ENCODE data around the gene COPG1. TPM values are rescaled to one million over a fixed set of nuclear protein-coding genes. Genes with fewer than 3 reads are reported as not detected.

Gene COPG1
- total RNA-seq, 1 experiment from 2014 or later, result 225 TPM

- Mint-ChIP-seq H3K27me3 (ENCODE audit: insufficient read depth, unreplicated experiment) (no peaks in the 10 kb centered on the region), H3K9me3 (ENCODE audit: unreplicated experiment) (no peaks in the 10 kb centered on the region), H3K4me3 (ENCODE audit: unreplicated experiment) (no peak overlapping the region), H3K36me3 (ENCODE audit: insufficient read depth, unreplicated experiment) (peaks cover 89% of the 10 kb centered on the region), H3K27ac (ENCODE audit: low read depth, unreplicated experiment) (no peak overlapping the region), H3K4me1 (ENCODE audit: insufficient read depth, unreplicated experiment) (no peaks in the 10 kb centered on the region)
- TF ChIP-seq CTCF (IDR thresholded peaks at IDR 0.05; ENCODE audit: unreplicated experiment), result no peak
- no TSS peak for BruUV-seq (replicated peaks)
- intact Hi-C loops (cut with micrococcal nuclease), result no loop called here
- POLR2A ChIA-PET, result interaction anchor here (0.7 kb wide), 1 partner anchor 9 kb away, joined by 3 read pairs; no protein-coding TSS in a partner anchor
- no peak for DNase-seq (ENCODE audit: unreplicated experiment)
- CTCF ChIA-PET, result interaction anchor here (0.5 to 2.2 kb wide), 4 partner anchors 10 to 286 kb away, joined by 3 to 7 read pairs (median 4); no protein-coding TSS in a partner anchor
These were observed 6.9 kb downstream of the COPG1 start for GRCh38 chr3:129256270-129256669.

GRCh38 chr3:129257609-129258008 is 8.2 kb downstream of the COPG1 start:
- no peaks in the 10 kb centered on the region for H3K4me1 Mint-ChIP-seq (ENCODE audit: insufficient read depth, unreplicated experiment)
- POLR2A ChIA-PET, result interaction anchor here (1.5 kb wide), 1 partner anchor 8 kb away, joined by 5 read pairs; the partner anchor contains the start of gene COPG1
- no TSS peak for BruUV-seq (replicated peaks)
- no peak overlapping the region for H3K27ac Mint-ChIP-seq (ENCODE audit: low read depth, unreplicated experiment)
- no peaks in the 10 kb centered on the region for H3K27me3 Mint-ChIP-seq (ENCODE audit: insufficient read depth, unreplicated experiment)
- CTCF ChIA-PET, result interaction anchor here (0.7 to 0.9 kb wide), 2 partner anchors 36 to 96 kb away, joined by 3 read pairs; no protein-coding TSS in a partner anchor
- DNase-seq (ENCODE audit: unreplicated experiment), result no peak
- no peaks in the 10 kb centered on the region for H3K9me3 Mint-ChIP-seq (ENCODE audit: unreplicated experiment)
- intact Hi-C loops (cut with micrococcal nuclease), result no loop called here
- no peak overlapping the region for H3K4me3 Mint-ChIP-seq (ENCODE audit: unreplicated experiment)
- H3K36me3 Mint-ChIP-seq (ENCODE audit: insufficient read depth, unreplicated experiment), result peaks cover 89% of the 10 kb centered on the region
- TF ChIP-seq CTCF (IDR thresholded peaks at IDR 0.05; ENCODE audit: unreplicated experiment), result no peak

GRCh38 chr3:129259612-129260477 is 10.4 kb downstream of the COPG1 start:
- Mint-ChIP-seq H3K27me3 (ENCODE audit: insufficient read depth, unreplicated experiment) (no peaks in the 10 kb centered on the region), H3K27ac (ENCODE audit: low read depth, unreplicated experiment) (no peak overlapping the region), H3K9me3 (ENCODE audit: unreplicated experiment) (no peaks in the 10 kb centered on the region), H3K4me1 (ENCODE audit: insufficient read depth, unreplicated experiment) (no peaks in the 10 kb centered on the region), H3K4me3 (ENCODE audit: unreplicated experiment) (no peak overlapping the region), H3K36me3 (ENCODE audit: insufficient read depth, unreplicated experiment) (peaks cover 88% of the 10 kb centered on the region)
- no peak for TF ChIP-seq CTCF (IDR thresholded peaks at IDR 0.05; ENCODE audit: unreplicated experiment)
- intact Hi-C loops (cut with micrococcal nuclease), result no loop called here
- CTCF ChIA-PET, result interaction anchor here (0.7 to 2.4 kb wide), 5 partner anchors 9 to 566 kb away, joined by 3 to 8 read pairs (median 3); partner anchors contain the start of genes COPG1 and HMCES
- POLR2A ChIA-PET, result interaction anchor here (0.9 to 1.3 kb wide), 3 partner anchors 11 to 90 kb away, joined by 3 to 7 read pairs (median 5); partner anchors contain the start of genes COPG1 and HMCES
- BruUV-seq (replicated peaks), result no TSS peak
- no peak for DNase-seq (ENCODE audit: unreplicated experiment)

GRCh38 chr3:129260606-129261005 is 11.2 kb downstream of the COPG1 start:
- Mint-ChIP-seq H3K4me3 (ENCODE audit: unreplicated experiment) (no peak overlapping the region), H3K27me3 (ENCODE audit: insufficient read depth, unreplicated experiment) (no peaks in the 10 kb centered on the region), H3K9me3 (ENCODE audit: unreplicated experiment) (no peaks in the 10 kb centered on the region), H3K4me1 (ENCODE audit: insufficient read depth, unreplicated experiment) (peaks cover 4% of the 10 kb centered on the region), H3K27ac (ENCODE audit: low read depth, unreplicated experiment) (no peak overlapping the region), H3K36me3 (ENCODE audit: insufficient read depth, unreplicated experiment) (peaks cover 88% of the 10 kb centered on the region)
- no peak for DNase-seq (ENCODE audit: unreplicated experiment)
- no TSS peak for BruUV-seq (replicated peaks)
- no peak for TF ChIP-seq CTCF (IDR thresholded peaks at IDR 0.05; ENCODE audit: unreplicated experiment)
- POLR2A ChIA-PET, result interaction anchor here (0.9 to 1.3 kb wide), 4 partner anchors 12 to 90 kb away, joined by 3 to 7 read pairs (median 4); partner anchors contain the start of genes COPG1 and HMCES
- CTCF ChIA-PET, result interaction anchor here (0.6 to 2.4 kb wide), 6 partner anchors 10 to 567 kb away, joined by 3 to 8 read pairs (median 3); partner anchors contain the start of genes COPG1 and HMCES
- intact Hi-C loops (cut with micrococcal nuclease), result no loop called here

Data from MCF 10A (cell line).